Stomach (tissue), 4 donors: Measurements from ENCODE around the gene VTI1A.

Experiments used
- POLR2A ChIP-seq, 4 donors: fragments of 450-650 bp; IDR thresholded peaks; one replicate each; pipeline ENCODE4 v1.6.1; 2016; ENCODE audit warnings: antibody characterized with exemption in 4 of 4, control low read depth in 2 of 4, mild to moderate bottlenecking in 1 of 4, moderate library complexity in 1 of 4
- TF ChIP-seq, protein P1 (sequence below), 7 experiments: fragments of 450-650 bp in 4 of 7; fragments of 200-600 bp in 3 of 7; sonication (generic) in 3 of 7; IDR thresholded peaks; one replicate each; pipeline ENCODE4 v1.5.1; 2016 to 2019; ENCODE audit warnings: antibody characterized with exemption in 7 of 7, control low read depth in 2 of 7, mild to moderate bottlenecking in 1 of 7

DNA sequence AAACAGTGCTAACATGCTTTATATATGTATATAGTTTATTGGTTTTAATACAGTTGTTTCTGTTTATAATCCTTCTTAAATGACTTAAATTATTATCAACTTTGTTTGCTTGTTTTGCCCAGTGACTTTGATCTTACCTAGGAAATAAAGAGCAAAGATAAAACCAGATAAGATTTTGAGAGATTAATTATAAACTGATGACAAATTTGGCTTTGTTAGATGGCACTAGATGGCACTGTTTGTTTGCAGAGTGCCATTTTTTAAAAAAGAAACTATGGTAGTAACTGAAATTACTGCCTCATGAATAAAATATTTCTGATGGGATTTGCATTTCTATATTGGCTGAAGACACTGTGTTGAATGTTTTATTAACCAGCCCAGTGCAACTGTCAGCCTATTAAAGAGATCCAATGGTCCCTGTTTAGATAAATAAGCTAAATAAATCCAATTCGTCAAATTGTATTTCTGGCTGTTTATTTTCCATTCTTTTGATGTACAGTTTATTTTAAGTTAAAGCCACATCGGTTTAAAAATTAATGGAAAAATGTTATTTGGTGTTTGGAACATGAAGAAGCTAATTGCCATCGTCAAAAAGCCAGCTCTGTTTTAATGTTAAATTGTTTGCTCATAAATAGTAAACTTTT lies 28.7 kb downstream of the VTI1A start:
- TF ChIP-seq POLR2A (IDR thresholded peaks at IDR 0.05), result no peak
- TF ChIP-seq, protein P1, sequence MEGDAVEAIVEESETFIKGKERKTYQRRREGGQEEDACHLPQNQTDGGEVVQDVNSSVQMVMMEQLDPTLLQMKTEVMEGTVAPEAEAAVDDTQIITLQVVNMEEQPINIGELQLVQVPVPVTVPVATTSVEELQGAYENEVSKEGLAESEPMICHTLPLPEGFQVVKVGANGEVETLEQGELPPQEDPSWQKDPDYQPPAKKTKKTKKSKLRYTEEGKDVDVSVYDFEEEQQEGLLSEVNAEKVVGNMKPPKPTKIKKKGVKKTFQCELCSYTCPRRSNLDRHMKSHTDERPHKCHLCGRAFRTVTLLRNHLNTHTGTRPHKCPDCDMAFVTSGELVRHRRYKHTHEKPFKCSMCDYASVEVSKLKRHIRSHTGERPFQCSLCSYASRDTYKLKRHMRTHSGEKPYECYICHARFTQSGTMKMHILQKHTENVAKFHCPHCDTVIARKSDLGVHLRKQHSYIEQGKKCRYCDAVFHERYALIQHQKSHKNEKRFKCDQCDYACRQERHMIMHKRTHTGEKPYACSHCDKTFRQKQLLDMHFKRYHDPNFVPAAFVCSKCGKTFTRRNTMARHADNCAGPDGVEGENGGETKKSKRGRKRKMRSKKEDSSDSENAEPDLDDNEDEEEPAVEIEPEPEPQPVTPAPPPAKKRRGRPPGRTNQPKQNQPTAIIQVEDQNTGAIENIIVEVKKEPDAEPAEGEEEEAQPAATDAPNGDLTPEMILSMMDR (IDR thresholded peaks at IDR 0.05), result peak in 1 of 7 experiments; percentile 9
